Ovary (tissue), 9 donors: ENCODE results near the gene MLX. TPM values are rescaled to one million over a fixed set of nuclear protein-coding genes. Genes with fewer than 3 reads are reported as not detected.
A peak's percentile ranks its signal among the peaks of the same experiment; 100 is the strongest.
"Not testable (repeated sequence)": the region's sequence is repeated elsewhere in the genome, so short reads cannot be mapped to it uniquely, and the experiment has no call there.

Experiments used
- DNase-seq, 5 donors: peaks; one replicate each; pipeline ENCODE4 v3.0.0-alpha.2; 2019 to 2020
- H3K27ac ChIP-seq, 2 donors: fragments of 200-600 bp; one replicate each; pipeline versions ENCODE4 v1.5.1 to v1.8.0; 2019 to 2022
- H3K27me3 ChIP-seq: fragments of 200-600 bp; one replicate; pipeline ENCODE4 v1.8.0; 2022
- H3K36me3 ChIP-seq: fragments of 200-600 bp; sonication (generic); one replicate; pipeline ENCODE4 v1.5.1; 2019
- H3K4me1 ChIP-seq: one replicate; pipeline ENCODE4 v1.8.1; 2013; ENCODE audit warnings: mild to moderate bottlenecking, moderate library complexity; ENCODE audit not compliant: insufficient read depth
- H3K4me3 ChIP-seq: fragments of 200-600 bp; sonication (generic); one replicate; pipeline ENCODE4 v1.5.1; 2017
- H3K9me3 ChIP-seq, 2 donors: fragments of 200-600 bp in 1 of 2; sonication (generic) in 1 of 2; one replicate each; pipeline versions ENCODE4 v1.5.1 to v1.8.1; 2013 to 2019; ENCODE audit warnings: mild to moderate bottlenecking in 1 of 2, moderate library complexity in 1 of 2
- CTCF ChIP-seq, 3 donors: fragments of 450-650 bp in 2 of 3; fragments of 200-600 bp in 1 of 3; IDR thresholded peaks; one replicate each; pipeline versions ENCODE4 v1.5.1 to v1.8.0; 2016 to 2022; ENCODE audit warnings: antibody characterized with exemption in 3 of 3, mild to moderate bottlenecking in 1 of 3
- EP300 ChIP-seq: sonication (generic); formaldehyde crosslinking; IDR thresholded peaks from one replicate; pipeline ENCODE4 v1.6.1; 2017; ENCODE audit warnings: antibody characterized with exemption
- POLR2A ChIP-seq: fragments of 450-650 bp; IDR thresholded peaks from one replicate; pipeline ENCODE4 v1.6.1; 2017; ENCODE audit warnings: antibody characterized with exemption, mild to moderate bottlenecking, moderate library complexity
- WGBS, 3 donors: extraction: QIAGEN DNeasy Blood & Tissue Kit in 1 of 3; methylation state at CpG; one replicate each; pipeline versions ENCODE4 v1.1.5 to v1.1.7; 2013 to 2017; 5-methylcytosine and 5-hydroxymethylcytosine counted together
- intact Hi-C, 4 donors: fragments of 100-400 bp; cut with DNase I; formaldehyde crosslinking; loops; one replicate each; pipeline versions ENCODE4 v1.11.0 to v1.15.1; 2022 to 2023
- polyA plus RNA-seq, 2 donors: library from polyadenylated mRNA; stranded (reverse); fragments of 200-250 nt in 1 of 2; fragments of 350-450 nt in 1 of 2; fragmentation: Illumina TruSeq in 1 of 2; extraction: RNeasy Lipid Tissue Mini Kit (QIAGEN cat#74804) in 1 of 2; gene quantifications; one replicate each; pipeline ENCODE4 v1.2.3, GENCODE V29; 2013 to 2014
- total RNA-seq, 7 donors: library from RNA; depleted of rRNA in 2 of 7; stranded (reverse); fragments of >200 nt in 2 of 7; fragmentation: NEBNext Ultra II Directional in 3 of 7; extraction: Animal tissue kit (Norgen Biotek cat#: 25700) in 3 of 7; gene quantifications; one replicate each; pipeline versions ENCODE4 v1.1.0 to v1.2.4, GENCODE V29; 2016 to 2023
- donor health status: DM: no; HTN: no; CAD: no; lungs with moderate emphysema.
- donor health status: DM: no; HTN: no; CAD: no.
- donor health status: Bipolar disorder and iron deficiency.
- donor health status: DM: yes; HTN: yes; CAD: no.
- donor health status: DM: no; HTN: no; CAD: no.
- donor health status: DM: yes; HTN: yes; CAD: no.

Gene MLX
- total and polyA plus RNA-seq, 9 donors = 16.5 to 50.8 (median 24.4) TPM

- Histone ChIP-seq H3K4me1 (peaks cover 16% of the 10 kb centered on the region), H3K4me3 (no peak overlapping the region), H3K9me3 (no peaks in the 10 kb centered on the region), H3K27me3 (no peaks in the 10 kb centered on the region), H3K36me3 (no peaks in the 10 kb centered on the region), H3K27ac (peak overlapping the region; percentile 38 to 52)
- intact Hi-C loops = no loop called here
- WGBS, 3 donors = 49 to 61% (median 59%) methylated on average over 23 of the region's 23 CpGs
- DNase-seq = peak in 3 of 5 donors; percentile 45 to 70 (median 57)
- no peak for TF ChIP-seq POLR2A
These were observed 19.9 kb upstream of the MLX start for GRCh38 chr17:42547001-42547461.

- DNase-seq = no peak
- TF ChIP-seq CTCF (IDR thresholded peaks at IDR 0.05) (no peak), POLR2A (no peak), EP300 (no peak)
- no peaks in the 10 kb centered on the region for H3K27me3 ChIP-seq
- H3K27ac ChIP-seq = no peak overlapping the region
- H3K9me3 ChIP-seq = no peaks in the 10 kb centered on the region
- no peaks in the 10 kb centered on the region for H3K36me3 ChIP-seq
- WGBS, 3 donors = 70 to 89% (median 78%) methylated on average over 14 of the region's 14 CpGs
- peaks cover 16% of the 10 kb centered on the region for H3K4me1 ChIP-seq
- intact Hi-C loops = no loop called here
- no peak overlapping the region for H3K4me3 ChIP-seq
These were observed 19.2 kb upstream of the MLX start for GRCh38 chr17:42547698-42548069.

- H3K27me3 ChIP-seq = no peaks in the 10 kb centered on the region
- WGBS, 3 donors = 8 to 20% (median 13%) methylated on average over 65 to 74 of the region's 74 CpGs
- no peak overlapping the region for H3K27ac ChIP-seq
- peak; percentile 67 to 83 (median 77) for DNase-seq
- peak overlapping the region; percentile 20 for H3K4me3 ChIP-seq
- no peak for TF ChIP-seq POLR2A
- TF ChIP-seq CTCF (IDR thresholded peaks at IDR 0.05) = peak; percentile 6 to 36 (median 14)
- TF ChIP-seq EP300 = no peak
- intact Hi-C loops = no loop called here
- no peaks in the 10 kb centered on the region for H3K9me3 ChIP-seq
- H3K36me3 ChIP-seq = no peaks in the 10 kb centered on the region
- H3K4me1 ChIP-seq = peaks cover 18% of the 10 kb centered on the region
These were observed 18.6 kb upstream of the MLX start for GRCh38 chr17:42548070-42548837.

- Histone ChIP-seq H3K27ac (no peak overlapping the region), H3K4me1 (peaks cover 25% of the 10 kb centered on the region), H3K36me3 (no peaks in the 10 kb centered on the region), H3K27me3 (no peaks in the 10 kb centered on the region), H3K9me3 (no peaks in the 10 kb centered on the region), H3K4me3 (no peak overlapping the region)
- intact Hi-C loops = no loop called here
- DNase-seq = no peak
- 81 to 85% (median 82%) methylated on average over 14 of the region's 14 CpGs for WGBS, 3 donors
- TF ChIP-seq CTCF (IDR thresholded peaks at IDR 0.05) (no peak), POLR2A (no peak), EP300 (no peak)
These were observed 17.7 kb upstream of the MLX start for GRCh38 chr17:42548993-42549755.

GRCh38 chr17:42552736-42553135 lies 14.2 kb upstream of the MLX start, which contains the start of gene HSD17B1:
Gene HSD17B1 (plus strand): TSS chr17:42552923. CDS start chr17:42552934, 11 bp downstream.
- 35 to 69% (median 40%) methylated on average over 15 of the region's 15 CpGs for WGBS, 3 donors
- Histone ChIP-seq H3K4me3 (peak within 1 kb of the TSS; percentile 83), H3K27ac (peak within 1 kb of the TSS; percentile 47 to 72), H3K4me1 (peaks cover 22% of the 10 kb centered on the region)
- H3K9me3 ChIP-seq, DNase-seq, H3K27me3 ChIP-seq, H3K36me3 ChIP-seq, intact Hi-C loops: not testable (repeated sequence)
